Measurements from ENCODE around the gene FUT2. TPM values are rescaled to one million over a fixed set of nuclear protein-coding genes. Genes with fewer than 3 reads are reported as not detected.
"Not testable (repeated sequence)": the region's sequence is repeated elsewhere in the genome, so short reads cannot be mapped to it uniquely, and the experiment has no call there.

The FUT2 gene
- total RNA-seq: not detected

DNA sequence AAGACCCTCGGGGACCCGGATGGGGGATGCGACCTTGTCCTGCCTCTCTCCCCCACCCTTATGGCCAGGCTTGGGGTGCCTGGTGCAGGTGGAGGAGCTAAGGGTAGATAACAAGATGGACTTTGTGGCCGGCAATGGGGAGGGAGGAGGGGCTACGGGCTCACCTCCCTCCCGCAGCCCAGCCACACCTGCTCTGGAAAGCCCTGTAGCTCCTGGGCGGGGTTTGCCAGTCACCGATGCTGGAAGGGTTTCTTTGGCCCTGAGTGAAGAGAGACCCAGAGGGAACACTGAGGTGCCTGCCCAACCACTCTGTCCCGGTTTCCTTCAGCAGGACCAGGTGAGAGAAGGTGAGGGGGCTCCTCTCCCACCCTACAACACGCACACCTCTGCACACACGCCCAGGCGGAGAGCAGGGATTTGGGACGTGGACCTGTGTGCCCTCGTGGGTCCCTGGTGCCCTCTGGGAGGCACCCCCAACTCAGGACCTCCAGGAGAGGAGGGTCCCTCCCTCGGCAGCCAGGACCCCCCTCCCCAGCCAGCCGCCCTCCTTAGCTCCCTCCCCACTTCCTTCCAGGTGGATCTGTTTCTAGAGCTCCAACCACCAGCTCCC is at the start of gene FUT2:
Gene FUT2, plus strand, starts transcription at position 229 of the 610 bp plus-strand sequence. CDS start 6,986 bp downstream, outside the sequence.
- Mint-ChIP-seq H3K4me3 (peak within 1 kb of the TSS; percentile 57), H3K27me3 (ENCODE audit: low read depth) (peaks cover 15% of the 10 kb centered on the region), H3K4me1 (ENCODE audit: low read depth) (peaks cover 15% of the 10 kb centered on the region), H3K27ac (no peak within 1 kb of the TSS), H3K36me3 (ENCODE audit: low read depth) (no peaks in the 10 kb centered on the region), H3K9me3 (no peaks in the 10 kb centered on the region)
- no peak for DNase-seq
- CTCF ChIA-PET: interaction anchor here (1.0 to 1.5 kb wide), 5 partner anchors 20 to 298 kb away, joined by 3 to 6 read pairs (median 5); partner anchors contain the start of genes CA11 and RUVBL2
- intact Hi-C loops (cut with micrococcal nuclease): no loop called here

- no peaks in the 10 kb centered on the region for H3K27me3 Mint-ChIP-seq (ENCODE audit: low read depth)
- CTCF ChIA-PET: interaction anchor here (0.9 to 2.6 kb wide), 10 partner anchors 10 to 254 kb away, joined by 3 to 17 read pairs (median 4); partner anchors contain the start of genes FUT2 and NUCB1
- intact Hi-C loops (cut with micrococcal nuclease): loop anchor here (1.0 to 5.0 kb wide), 10 partner anchors 9 to 346 kb away; partner anchors contain the start of genes DBP, GYS1 and RUVBL2
- peak; percentile 95 for DNase-seq
- no peaks in the 10 kb centered on the region for H3K36me3 Mint-ChIP-seq (ENCODE audit: low read depth)
- H3K27ac Mint-ChIP-seq: peak within 1 kb of the TSS; percentile 80
- peak within 1 kb of the TSS; percentile 78 for H3K4me3 Mint-ChIP-seq
- no peaks in the 10 kb centered on the region for H3K9me3 Mint-ChIP-seq
- H3K4me1 Mint-ChIP-seq (ENCODE audit: low read depth): peaks cover 31% of the 10 kb centered on the region
Measured at GRCh38 chr19:48646001-48646721, 49.6 kb upstream of the FUT2 start, which contains the start of gene CA11. Gene CA11, minus strand, starts transcription at chr19:48646187. Its CDS starts 555 bp downstream, at chr19:48645632.

- H3K4me1 Mint-ChIP-seq (ENCODE audit: low read depth): peaks cover 31% of the 10 kb centered on the region
Measured at GRCh38 chr19:48646722-48647216, 49.0 kb upstream of the FUT2 start.

GRCh38 chr19:48648134-48648533 is 47.6 kb upstream of the FUT2 start:
- CTCF ChIA-PET: interaction anchor here (0.7 kb wide), 1 partner anchor 39 kb away, joined by 4 read pairs; no protein-coding TSS in a partner anchor
- DNase-seq: no peak
- H3K36me3 Mint-ChIP-seq (ENCODE audit: low read depth): no peaks in the 10 kb centered on the region
- no peak overlapping the region for H3K4me3 Mint-ChIP-seq
- H3K4me1 Mint-ChIP-seq (ENCODE audit: low read depth): peaks cover 32% of the 10 kb centered on the region
- H3K27ac Mint-ChIP-seq: peak overlapping the region; percentile 27
- H3K9me3 Mint-ChIP-seq: no peaks in the 10 kb centered on the region
- H3K27me3 Mint-ChIP-seq (ENCODE audit: low read depth): no peaks in the 10 kb centered on the region
- intact Hi-C loops (cut with micrococcal nuclease): loop anchor here (5.0 kb wide), 1 partner anchor 344 kb away; the partner anchor contains the start of genes GYS1 and RUVBL2

More at GRCh38 chr19:48646722-48647216, 49.0 kb upstream of the FUT2 start:
- Mint-ChIP-seq H3K9me3 (no peaks in the 10 kb centered on the region), H3K36me3 (ENCODE audit: low read depth) (no peaks in the 10 kb centered on the region), H3K27me3 (ENCODE audit: low read depth) (no peaks in the 10 kb centered on the region), H3K4me3 (peak overlapping the region; percentile 78), H3K27ac (no peak overlapping the region)
- no peak for DNase-seq
- CTCF ChIA-PET: interaction anchor here (0.9 to 2.6 kb wide), 3 partner anchors 28 to 149 kb away, joined by 3 to 17 read pairs (median 6); no protein-coding TSS in a partner anchor
- intact Hi-C loops (cut with micrococcal nuclease): loop anchor here (1.0 to 5.0 kb wide), 10 partner anchors 9 to 346 kb away; partner anchors contain the start of genes DBP, GYS1 and RUVBL2

GRCh38 chr19:48650974-48651682 is 44.6 kb upstream of the FUT2 start:
- H3K4me1 Mint-ChIP-seq (ENCODE audit: low read depth): peaks cover 19% of the 10 kb centered on the region
- DNase-seq: no peak
- H3K27me3 Mint-ChIP-seq (ENCODE audit: low read depth): no peaks in the 10 kb centered on the region
- H3K9me3 Mint-ChIP-seq: no peaks in the 10 kb centered on the region
- H3K36me3 Mint-ChIP-seq (ENCODE audit: low read depth): no peaks in the 10 kb centered on the region
- no peak overlapping the region for H3K27ac Mint-ChIP-seq
- intact Hi-C loops (cut with micrococcal nuclease): no loop called here
- CTCF ChIA-PET: interaction anchor here (0.7 kb wide), 2 partner anchors 90 to 483 kb away, joined by 3 to 5 read pairs; no protein-coding TSS in a partner anchor
- no peak overlapping the region for H3K4me3 Mint-ChIP-seq

GRCh38 chr19:48651683-48652048 is 44.1 kb upstream of the FUT2 start:
- Mint-ChIP-seq H3K4me3 (no peak overlapping the region), H3K4me1 (ENCODE audit: low read depth) (peaks cover 19% of the 10 kb centered on the region), H3K9me3 (no peaks in the 10 kb centered on the region), H3K27me3 (ENCODE audit: low read depth) (no peaks in the 10 kb centered on the region), H3K36me3 (ENCODE audit: low read depth) (no peaks in the 10 kb centered on the region), H3K27ac (no peak overlapping the region)
- intact Hi-C loops (cut with micrococcal nuclease): no loop called here
- CTCF ChIA-PET: interaction anchor here (0.7 kb wide), 2 partner anchors 89 to 482 kb away, joined by 3 to 5 read pairs; no protein-coding TSS in a partner anchor
- DNase-seq: no peak

DNA sequence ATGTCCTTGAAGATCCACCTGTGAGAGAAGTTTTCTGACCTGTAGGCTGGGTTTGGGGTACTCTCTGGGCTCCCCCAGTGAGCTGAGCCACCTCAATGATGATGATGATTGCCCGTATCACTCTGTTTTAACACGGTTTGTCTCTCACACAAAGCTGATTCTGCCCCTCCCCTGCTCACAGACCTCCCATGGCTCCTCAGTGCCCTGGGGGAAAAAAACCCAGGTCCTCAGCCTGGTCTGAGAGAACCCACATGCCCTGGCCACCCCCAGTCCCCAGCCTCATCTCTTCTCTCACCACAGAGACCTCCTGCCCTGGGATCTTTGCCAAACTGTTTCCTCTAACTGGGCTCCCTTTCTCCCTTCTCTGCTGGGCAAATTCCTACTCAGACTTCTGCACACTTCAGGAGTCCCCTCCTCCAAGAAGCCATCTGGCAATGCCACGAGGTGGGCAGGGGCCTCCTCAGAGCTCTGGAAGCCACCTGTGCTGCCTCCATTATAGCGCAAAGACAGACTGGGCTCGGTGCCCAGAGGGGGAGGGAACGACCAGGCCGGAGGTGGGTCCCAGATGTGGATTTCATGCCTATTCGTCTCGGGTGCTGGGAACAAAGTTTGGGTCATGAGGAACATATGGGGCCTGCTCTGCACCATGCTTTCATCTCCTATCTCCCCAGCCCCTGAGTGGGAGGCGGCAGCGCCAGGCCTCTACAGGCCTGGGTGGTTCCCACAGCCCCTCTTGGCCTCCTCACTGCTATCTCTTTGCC is 41.3 kb upstream of the FUT2 start:
- DNase-seq: no peak
- Mint-ChIP-seq H3K27ac (no peak overlapping the region), H3K36me3 (ENCODE audit: low read depth) (no peaks in the 10 kb centered on the region), H3K27me3 (ENCODE audit: low read depth) (no peaks in the 10 kb centered on the region), H3K9me3 (no peaks in the 10 kb centered on the region), H3K4me1 (ENCODE audit: low read depth) (peaks cover 5% of the 10 kb centered on the region), H3K4me3 (no peak overlapping the region)
- CTCF ChIA-PET: no interaction called here
- intact Hi-C loops (cut with micrococcal nuclease): no loop called here

DNA sequence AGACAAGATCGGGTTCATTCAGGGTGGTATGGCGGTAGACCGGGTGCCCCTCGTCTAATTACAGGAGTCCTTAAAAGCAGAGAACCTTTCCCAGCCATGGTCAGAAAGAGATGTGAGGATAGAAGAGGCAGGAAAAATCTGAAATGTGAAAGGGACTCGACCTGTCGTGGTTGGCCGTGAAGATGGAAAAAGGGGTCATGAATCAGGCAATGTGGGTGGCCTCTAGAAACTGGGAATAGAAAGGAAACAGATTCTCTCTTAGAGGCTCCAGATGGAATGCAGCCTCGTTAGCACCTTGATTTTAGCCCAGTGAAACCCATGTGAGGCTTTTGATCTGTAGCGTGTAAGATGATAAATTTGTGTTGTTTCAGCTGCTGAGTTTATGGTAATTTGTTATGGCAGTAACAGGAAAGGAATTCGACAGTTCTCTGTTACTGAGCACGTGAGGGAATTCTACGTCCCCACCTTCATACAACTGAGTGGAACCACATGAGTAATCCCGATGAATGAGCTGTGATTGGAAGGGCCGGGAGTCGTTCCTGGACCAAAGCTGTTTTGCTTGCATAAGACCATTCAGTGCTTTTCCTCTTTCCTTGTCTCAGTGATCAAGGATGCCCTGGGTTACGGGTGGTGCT is 38.8 kb upstream of the FUT2 start:
- CTCF ChIA-PET: no interaction called here
- no peaks in the 10 kb centered on the region for H3K27me3 Mint-ChIP-seq (ENCODE audit: low read depth)
- H3K4me1 Mint-ChIP-seq (ENCODE audit: low read depth): peaks cover 10% of the 10 kb centered on the region
- no peak overlapping the region for H3K27ac Mint-ChIP-seq
- no peaks in the 10 kb centered on the region for H3K9me3 Mint-ChIP-seq
- DNase-seq: no peak
- no peak overlapping the region for H3K4me3 Mint-ChIP-seq
- no peaks in the 10 kb centered on the region for H3K36me3 Mint-ChIP-seq (ENCODE audit: low read depth)
- intact Hi-C loops (cut with micrococcal nuclease): no loop called here

DNA sequence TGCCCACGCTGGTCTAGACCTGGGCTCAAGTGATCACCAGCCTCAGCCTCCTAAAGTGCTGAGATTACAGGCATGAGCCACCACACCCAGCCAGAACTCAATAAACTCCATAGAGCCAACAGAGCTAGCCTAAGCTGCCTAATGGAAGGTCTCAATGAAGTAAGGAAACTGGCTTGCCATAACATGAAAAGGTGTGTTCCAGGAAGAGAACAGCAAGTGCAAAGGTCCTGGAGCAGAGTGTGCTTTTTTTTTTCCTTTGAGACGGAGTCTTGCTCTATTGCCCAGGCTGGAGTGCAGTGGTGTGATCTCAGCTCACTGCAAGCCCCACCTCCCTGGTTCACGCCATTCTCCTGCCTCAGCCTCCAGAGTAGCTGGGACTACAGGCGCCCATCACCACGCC is 37.9 kb upstream of the FUT2 start:
- H3K36me3 Mint-ChIP-seq (ENCODE audit: low read depth); H3K27me3 Mint-ChIP-seq (ENCODE audit: low read depth); CTCF ChIA-PET; H3K4me3 Mint-ChIP-seq; intact Hi-C loops (cut with micrococcal nuclease); DNase-seq; H3K27ac Mint-ChIP-seq; H3K9me3 Mint-ChIP-seq; H3K4me1 Mint-ChIP-seq (ENCODE audit: low read depth): not testable (repeated sequence)

GRCh38 chr19:48658483-48658882 is 37.3 kb upstream of the FUT2 start:
- no peaks in the 10 kb centered on the region for H3K9me3 Mint-ChIP-seq
- H3K4me3 Mint-ChIP-seq: no peak overlapping the region
- CTCF ChIA-PET: no interaction called here
- intact Hi-C loops (cut with micrococcal nuclease): no loop called here
- no peak for DNase-seq
- H3K36me3 Mint-ChIP-seq (ENCODE audit: low read depth): no peaks in the 10 kb centered on the region
- peaks cover 8% of the 10 kb centered on the region for H3K4me1 Mint-ChIP-seq (ENCODE audit: low read depth)
- H3K27me3 Mint-ChIP-seq (ENCODE audit: low read depth): no peaks in the 10 kb centered on the region
- H3K27ac Mint-ChIP-seq: no peak overlapping the region

- no peaks in the 10 kb centered on the region for H3K36me3 Mint-ChIP-seq (ENCODE audit: low read depth)
- H3K9me3 Mint-ChIP-seq: no peaks in the 10 kb centered on the region
- no peak for DNase-seq
- no peaks in the 10 kb centered on the region for H3K27me3 Mint-ChIP-seq (ENCODE audit: low read depth)
- no peak overlapping the region for H3K4me3 Mint-ChIP-seq
- peaks cover 8% of the 10 kb centered on the region for H3K4me1 Mint-ChIP-seq (ENCODE audit: low read depth)
- CTCF ChIA-PET: no interaction called here
- intact Hi-C loops (cut with micrococcal nuclease): no loop called here
- H3K27ac Mint-ChIP-seq: no peak overlapping the region
Measured at GRCh38 chr19:48659768-48660167, 36.0 kb upstream of the FUT2 start.

All from activated naive CD4-positive, alpha-beta T cell treated with anti-CD3 and anti-CD28 coated beads for 36 hours (primary cell).